Measurements from ENCODE around the gene DEFB128.
"Not testable (repeated sequence)": the region's sequence is repeated elsewhere in the genome, so short reads cannot be mapped to it uniquely, and the experiment has no call there.

Gene DEFB128

GRCh38 chr20:189611-190010 lies at the start of gene DEFB128:
Gene DEFB128 (minus strand): TSS chr20:189711. CDS start chr20:189623, 88 bp downstream.
- DNase-seq, result no peak

GRCh38 chr20:237929-238328 lies 48.4 kb upstream of the DEFB128 start:
- DNase-seq, result no peak

GRCh38 chr20:237489-237888 lies 48.0 kb upstream of the DEFB128 start:
- DNase-seq, result peak; percentile 37

GRCh38 chr20:235891-236290 lies 46.4 kb upstream of the DEFB128 start:
- DNase-seq, result no peak

GRCh38 chr20:227439-228105 lies 38.1 kb upstream of the DEFB128 start:
- DNase-seq, result peak; percentile 4

- DNase-seq, result no peak
Observed at GRCh38 chr20:226958-227357, 37.4 kb upstream of the DEFB128 start, which contains the start of gene DEFB129. Gene DEFB129 (plus strand): TSS chr20:227258. CDS start chr20:227289, 31 bp downstream.

DNA sequence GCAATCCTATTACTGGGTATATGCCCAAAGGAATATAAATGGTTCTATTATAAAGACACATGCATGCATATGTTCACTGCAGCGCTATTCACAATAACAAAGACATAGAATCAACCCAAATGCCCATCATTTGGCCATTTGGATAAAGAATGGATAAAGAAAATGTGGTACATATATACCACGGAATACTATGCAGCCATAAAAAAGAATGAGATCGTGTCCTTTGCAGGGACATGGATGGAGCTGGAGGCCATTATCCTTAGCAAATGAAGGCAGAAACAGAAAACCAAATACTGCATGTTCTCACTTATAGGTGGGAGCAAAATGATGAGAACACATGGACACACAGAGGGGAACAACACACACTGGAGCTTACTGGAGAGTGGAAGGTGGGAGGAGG lies 36.4 kb upstream of the DEFB128 start:
- not testable (repeated sequence) for DNase-seq

DNA sequence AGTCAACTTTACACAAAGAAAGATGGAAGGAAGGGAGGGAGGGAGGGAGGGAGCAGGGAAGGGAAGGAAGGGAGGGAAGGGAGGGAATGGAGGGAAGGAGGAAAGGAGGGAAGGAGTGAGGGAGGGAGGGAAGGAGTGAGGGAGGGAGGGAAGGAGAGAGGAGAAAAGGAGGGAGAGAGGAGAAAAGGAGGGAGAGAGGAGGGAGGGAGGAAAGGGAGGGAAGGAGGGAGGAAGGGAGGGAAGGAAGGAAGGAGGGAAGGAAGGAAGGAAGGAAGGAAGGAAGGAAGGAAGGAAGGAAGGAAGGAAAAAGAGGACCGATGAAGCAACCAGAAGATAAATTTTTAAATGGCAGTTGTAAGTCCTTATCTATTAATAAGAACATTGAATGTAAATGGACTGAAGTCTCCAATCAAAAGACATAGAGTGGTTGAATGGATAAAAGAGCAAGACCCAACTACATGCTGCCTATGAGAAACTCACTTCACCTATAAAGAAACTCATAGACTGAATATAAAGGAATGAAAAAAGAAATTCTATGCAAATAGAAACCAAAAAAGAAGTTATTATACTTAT lies 31.8 kb upstream of the DEFB128 start:
- no peak for DNase-seq

DNA sequence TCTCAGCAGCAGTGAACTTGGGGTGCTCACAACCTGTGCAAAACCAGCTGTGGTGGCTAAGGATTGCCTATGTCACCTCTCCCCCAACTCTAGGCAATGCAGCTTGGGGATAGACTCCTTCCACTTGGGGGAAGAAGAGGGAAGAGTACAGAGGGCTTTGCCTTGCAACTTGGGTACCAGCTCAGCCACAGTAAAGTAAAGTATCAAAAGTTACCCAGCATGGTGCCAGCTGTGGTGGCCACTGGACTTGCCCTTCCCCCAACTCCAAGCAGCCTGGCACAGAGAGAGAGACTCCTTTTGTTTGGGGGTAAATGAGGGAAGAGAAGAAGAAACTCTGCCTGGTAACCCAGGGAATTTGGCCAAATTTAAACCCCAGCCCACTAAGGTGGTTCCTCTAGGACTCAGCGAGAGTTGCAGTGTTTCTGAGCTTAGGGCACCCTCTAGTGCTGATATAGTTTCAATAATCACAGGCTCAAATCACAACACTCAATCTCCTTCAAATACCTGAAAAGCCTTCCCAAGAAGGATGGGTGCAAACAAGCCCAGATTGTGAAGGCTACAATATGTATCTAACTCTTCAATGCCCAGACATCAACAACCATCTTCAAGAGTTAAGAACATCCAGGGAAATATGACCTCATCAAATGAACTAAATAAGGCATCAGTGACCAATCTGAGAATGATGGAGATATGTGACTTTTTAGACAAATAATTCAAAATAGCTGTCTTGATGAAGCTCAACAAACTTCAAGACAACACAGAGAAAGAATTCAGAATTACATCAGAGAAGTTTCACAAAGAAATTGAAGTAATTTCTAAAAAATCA lies 30.0 kb upstream of the DEFB128 start:
- DNase-seq, result no peak

GRCh38 chr20:217266-217665 lies 27.8 kb upstream of the DEFB128 start:
- DNase-seq, result no peak

- no peak for DNase-seq
Observed at GRCh38 chr20:215796-216195, 26.3 kb upstream of the DEFB128 start.

DNA sequence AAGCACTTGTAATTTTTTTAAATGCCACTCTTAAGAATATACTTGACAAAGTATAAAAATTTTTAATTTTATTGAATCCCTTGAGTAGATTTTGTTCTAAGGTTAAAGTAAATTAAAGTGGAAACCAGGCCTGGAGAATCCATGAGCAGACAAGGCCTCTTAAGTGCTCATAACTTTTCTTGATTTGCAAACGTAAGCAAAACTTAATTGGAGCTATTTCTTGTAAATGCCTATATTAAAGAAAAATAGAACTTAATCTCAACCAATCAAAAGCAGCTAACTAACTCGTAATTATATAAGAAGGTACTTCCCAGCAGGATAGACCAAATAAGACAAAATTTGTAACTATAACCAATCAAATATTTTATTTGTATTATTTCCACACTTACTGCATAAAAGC lies 24.9 kb upstream of the DEFB128 start:
- no peak for DNase-seq

DNA sequence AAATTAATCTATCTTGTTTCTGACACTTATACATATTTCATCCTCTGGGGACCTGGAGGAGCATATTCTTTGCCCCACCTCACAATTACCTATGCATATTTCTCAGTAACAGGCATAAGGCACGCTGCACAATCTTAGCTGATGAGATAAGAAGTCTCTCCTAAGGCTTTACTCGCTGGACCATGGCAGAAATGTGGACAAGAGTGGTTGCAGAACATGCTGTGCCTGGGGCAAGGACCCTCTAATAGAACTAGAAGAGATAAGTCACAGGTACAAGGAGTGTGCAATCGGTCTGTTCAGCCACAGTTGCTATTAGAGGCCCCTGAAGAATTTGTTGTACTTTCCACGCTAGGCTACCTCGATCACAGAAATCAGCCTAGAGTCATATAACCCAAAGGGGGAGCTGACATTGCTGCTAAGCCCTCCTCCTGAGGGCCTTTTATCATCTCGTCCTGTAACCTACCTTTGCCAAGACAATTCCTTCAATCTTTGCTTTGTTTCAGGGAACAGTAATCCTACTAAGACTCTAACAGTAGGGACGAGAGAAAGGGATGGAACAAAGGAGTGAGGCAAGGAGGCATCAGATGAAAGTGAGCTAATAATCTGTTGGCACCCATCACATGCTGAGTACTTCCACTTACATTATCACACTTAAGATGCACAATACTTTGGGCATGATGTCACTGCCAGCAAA lies 21.4 kb upstream of the DEFB128 start:
- no peak for DNase-seq

DNA sequence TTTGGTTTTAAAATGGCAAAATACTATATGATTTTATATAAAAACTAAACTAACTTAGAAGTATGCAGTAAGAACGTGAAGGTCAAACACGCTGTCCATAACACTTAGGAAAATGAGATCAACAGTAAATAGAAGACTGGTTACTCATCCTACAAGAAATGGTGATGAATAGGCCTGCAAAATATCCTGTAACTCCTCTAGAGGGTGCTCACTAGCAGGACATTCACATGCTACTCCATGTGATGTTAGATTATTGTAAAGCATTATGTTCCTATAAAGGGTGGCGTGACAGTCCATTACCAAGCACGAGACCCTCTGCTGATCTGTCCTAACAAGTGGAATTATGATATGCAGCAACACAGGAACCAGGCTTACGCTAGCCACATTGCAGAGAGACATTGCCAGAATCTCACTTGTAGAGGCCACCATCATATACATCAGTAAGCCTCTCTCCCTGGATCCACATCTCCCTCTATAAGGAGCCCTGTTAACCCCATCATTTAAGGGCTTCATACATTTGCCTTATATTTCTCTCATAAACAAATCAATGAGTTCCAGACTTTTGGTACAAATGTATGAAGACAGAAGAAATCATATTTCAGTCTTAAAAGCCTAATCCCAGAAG lies 19.5 kb upstream of the DEFB128 start:
- peak; percentile 40 for DNase-seq

- DNase-seq, result not testable (repeated sequence)
Observed at GRCh38 chr20:203630-204029, 14.1 kb upstream of the DEFB128 start.

- no peak for DNase-seq
Observed at GRCh38 chr20:199996-200395, 10.5 kb upstream of the DEFB128 start.

GRCh38 chr20:198225-198624 lies 8.7 kb upstream of the DEFB128 start:
- no peak for DNase-seq

GRCh38 chr20:187733-188132 lies 1.8 kb downstream of the DEFB128 start:
- no peak for DNase-seq

- no peak for DNase-seq
Observed at GRCh38 chr20:184288-184687, 5.2 kb downstream of the DEFB128 start.

DNA sequence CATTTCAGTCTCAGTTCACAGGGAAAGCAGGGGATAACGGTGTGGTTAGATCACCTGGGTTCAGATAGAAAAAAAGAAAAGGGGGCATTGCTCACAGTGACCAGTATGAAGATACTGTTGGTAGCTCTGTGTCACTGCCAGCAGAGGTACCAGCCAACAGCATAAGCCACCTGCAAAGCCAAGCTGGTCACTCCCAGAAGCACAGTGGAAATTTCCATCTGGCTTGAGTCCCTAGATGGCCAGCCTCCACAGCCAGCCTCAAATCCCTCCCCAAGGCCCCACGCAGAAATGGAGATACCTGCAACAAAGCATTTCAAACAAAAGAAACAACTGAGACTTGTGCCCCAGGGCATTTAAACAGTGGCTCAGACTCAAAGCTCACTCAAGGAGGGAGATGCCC lies 20.6 kb downstream of the DEFB128 start:
- DNase-seq, result no peak

DNA sequence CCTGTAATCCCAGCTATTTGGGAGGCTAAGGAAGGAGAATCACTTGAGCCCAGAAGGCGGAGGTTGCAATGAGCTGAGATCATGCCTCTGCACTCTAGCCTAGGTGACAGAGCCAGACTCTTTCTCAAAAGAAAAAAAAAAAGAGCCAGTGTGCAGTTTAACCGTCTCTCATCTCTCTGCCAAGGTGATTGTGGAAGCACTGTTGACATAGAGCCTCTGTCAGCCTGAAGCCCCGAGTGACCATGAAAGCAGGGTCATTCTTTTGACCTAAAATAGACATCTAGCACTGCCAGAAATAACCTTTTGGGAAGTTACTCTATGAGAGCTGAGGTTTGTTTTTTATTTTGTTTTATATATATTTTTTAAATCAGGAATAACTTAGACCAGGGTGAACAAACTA lies 24.9 kb downstream of the DEFB128 start:
- DNase-seq, result no peak

- no peak for DNase-seq
Observed at GRCh38 chr20:157154-157553, 32.4 kb downstream of the DEFB128 start, which contains the start of gene DEFB127. Gene DEFB127 (plus strand): TSS chr20:157454. CDS start chr20:157545, 91 bp downstream.

DNA sequence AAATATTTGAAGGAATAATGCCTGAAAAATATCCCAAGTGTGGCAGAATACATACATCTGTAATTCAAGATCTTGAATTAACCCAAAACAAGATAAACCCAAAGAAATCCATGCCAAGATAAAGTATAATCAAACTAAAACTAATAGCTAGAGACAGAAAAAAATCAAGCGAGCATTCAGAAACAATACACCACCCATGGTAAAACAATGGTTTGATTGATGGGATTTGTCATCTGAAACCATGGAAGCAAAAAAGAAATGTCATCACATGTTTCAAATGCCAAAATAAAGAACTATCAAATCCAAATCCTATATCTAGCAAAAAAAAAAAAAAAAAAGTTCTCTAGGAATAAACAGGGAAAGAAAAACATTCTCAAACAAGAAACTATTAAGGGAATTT lies 37.4 kb downstream of the DEFB128 start:
- DNase-seq, result no peak
